ENCODE data around the gene SLC17A9.

Gene SLC17A9

DNA sequence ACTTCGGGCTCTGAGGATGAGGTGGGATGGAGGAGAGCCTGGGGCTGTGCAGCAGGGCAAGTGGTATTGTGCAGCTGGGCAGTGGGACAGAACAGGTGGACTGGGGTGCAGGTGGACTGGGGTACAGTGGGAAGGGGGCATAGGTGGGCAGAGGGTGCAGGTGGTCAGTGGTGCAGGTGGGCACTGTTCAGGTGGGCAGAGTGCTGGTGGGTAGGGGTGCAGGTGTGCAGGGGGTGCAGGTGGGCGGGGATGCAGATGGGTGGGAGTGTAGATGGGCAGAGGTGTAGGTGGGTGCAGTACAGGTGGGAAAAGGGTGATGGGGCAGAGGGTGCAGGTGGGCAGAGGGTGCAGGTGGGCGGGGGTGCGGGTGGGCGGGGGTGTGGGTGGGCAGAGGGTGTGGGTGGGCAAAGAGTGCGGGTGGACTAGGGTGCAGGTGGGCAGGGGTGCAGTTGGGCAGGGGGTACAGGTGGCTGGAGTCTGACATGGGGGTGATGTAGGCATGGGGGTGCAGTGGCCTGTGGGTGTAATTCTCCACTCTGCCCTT lies 33.8 kb downstream of the SLC17A9 start:
- no peak for DNase-seq

GRCh38 chr20:62987114-62987513 lies 34.6 kb downstream of the SLC17A9 start:
- DNase-seq = no peak

DNA sequence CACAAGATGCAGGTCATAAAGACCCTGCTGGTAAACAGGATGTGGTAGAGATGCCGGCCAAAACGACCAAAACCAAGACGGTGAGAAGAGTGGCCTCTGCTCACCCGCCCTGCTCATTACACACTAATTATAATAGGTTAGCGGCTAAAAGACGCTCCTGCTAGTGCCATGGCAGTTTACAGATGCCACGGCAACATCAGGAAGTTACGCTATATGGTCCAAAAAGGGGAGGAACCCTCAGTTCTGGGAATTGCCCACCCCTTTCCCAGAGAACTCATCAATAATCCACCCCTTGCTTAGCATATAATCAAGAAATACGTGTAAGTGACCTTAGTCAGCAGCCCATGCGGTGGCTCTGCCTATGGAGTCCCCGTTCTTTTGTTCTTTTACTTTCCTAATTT lies 36.7 kb downstream of the SLC17A9 start:
- DNase-seq = no peak

DNA sequence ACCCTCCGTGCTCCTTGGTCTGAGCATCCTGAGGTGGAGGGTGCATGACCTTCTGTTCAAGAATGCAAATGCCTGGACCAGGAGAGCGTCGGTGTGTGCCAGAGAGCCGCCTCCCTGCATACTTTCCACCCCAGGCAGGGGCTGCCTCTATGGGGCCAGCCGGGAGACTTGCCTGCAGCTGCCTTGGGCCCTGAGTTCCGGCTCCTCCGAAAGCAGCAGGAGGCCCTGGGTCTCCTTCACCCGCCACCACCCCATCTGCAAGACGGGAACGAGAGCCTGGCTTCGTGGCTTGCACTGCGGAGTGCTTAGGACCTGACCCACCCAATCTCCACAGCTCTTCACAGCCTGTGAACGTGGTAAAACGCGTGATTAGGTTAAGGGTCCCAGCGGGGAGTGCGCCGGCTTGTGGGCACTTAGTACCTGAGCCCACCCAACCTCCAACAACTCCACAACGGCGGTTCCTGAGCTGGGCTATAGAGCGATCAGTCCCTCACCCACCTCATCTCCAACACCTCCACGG lies 37.9 kb downstream of the SLC17A9 start:
- DNase-seq = no peak

GRCh38 chr20:62991196-62991807 lies 38.8 kb downstream of the SLC17A9 start:
- no peak for DNase-seq

DNA sequence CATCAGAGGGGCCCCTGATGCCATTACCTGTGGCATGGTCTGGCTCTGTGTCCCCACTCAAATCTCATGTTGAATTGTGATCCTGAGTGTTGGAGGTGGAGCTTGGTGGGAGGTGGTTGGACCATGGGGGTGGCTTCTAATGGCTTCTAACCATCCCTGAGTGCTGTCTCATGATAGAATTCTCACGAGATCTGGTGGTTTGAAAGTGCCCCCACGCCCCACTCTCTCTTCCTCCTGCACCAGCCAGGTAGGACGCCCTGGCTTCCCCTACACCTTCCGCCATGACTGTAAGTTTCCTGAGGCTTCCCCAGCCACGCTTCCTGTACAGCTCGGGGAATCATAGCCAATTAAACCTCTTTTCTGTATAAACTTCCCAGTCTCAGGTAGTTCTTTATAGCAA lies 39.4 kb downstream of the SLC17A9 start:
- no peak for DNase-seq

DNA sequence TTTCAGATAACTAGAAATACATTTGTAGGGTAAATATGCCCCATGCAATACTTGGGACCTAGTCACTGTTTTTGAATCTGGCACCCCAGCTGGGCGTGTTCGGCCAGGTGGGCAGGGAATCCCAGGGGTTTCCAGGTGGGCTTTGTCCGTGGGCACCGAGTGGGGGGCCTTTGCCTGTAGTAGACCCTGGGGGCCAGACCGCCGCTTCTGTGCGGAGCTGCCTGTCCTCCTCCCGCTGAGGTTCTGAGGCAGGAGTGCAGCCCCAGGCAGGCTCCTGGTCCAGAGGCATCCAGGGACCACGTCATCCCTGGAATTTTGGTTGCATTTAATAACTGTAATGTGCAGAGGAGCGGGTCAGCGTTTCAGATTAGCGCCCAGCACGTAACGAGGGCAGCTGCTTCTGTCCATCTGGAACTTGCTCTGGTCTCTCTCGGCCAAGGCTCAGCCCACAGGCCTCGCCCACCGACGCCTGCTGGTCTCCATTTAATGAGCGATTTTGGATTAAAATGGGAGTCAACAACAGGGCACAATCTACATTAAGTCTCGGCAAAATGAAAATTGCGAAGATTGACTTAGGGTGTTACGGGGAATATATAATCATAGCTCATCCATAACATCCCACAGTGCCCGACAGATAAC lies 41.5 kb downstream of the SLC17A9 start:
- DNase-seq = no peak

GRCh38 chr20:62994869-62995281 lies 42.4 kb downstream of the SLC17A9 start:
- no peak for DNase-seq

GRCh38 chr20:62995481-62995880 lies 43.0 kb downstream of the SLC17A9 start:
- DNase-seq = no peak

DNA sequence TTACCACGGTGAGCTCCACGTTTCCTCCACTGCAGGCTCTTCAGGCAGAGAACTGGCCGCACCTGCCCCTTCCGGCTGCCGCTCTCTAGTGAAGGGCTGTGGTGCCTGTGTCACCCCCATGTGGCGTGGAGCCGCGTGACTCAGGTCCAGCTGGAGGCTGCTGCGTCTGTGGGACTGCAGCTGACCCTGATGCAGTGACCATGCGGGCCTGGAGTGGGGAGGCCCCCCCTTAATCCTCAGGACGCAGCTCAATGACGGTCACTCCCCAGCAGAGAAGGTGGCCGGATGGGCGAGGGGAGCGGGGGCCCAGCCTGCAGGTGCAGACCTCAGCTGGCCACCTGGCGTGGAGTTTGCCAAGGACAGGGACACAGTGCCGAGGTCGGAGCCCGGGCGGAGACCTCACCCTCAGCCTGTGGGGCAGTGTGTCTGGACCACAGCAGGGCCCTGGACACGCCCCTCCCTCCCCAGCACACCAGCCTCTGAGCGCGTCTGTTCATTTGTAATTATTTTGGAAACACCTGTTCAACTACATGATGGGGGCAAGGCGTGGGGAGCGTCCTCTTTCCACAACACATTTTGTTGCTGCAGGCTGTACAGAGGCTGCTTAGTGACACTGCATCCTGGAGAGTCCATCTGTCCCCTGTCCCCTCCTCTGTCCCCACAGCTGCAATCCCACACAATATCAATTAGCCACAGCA lies 43.5 kb downstream of the SLC17A9 start:
- DNase-seq = no peak

GRCh38 chr20:62996596-62996982 lies 44.1 kb downstream of the SLC17A9 start:
- DNase-seq = no peak

GRCh38 chr20:62997417-62998035 lies 45.0 kb downstream of the SLC17A9 start:
- DNase-seq = no peak

DNA sequence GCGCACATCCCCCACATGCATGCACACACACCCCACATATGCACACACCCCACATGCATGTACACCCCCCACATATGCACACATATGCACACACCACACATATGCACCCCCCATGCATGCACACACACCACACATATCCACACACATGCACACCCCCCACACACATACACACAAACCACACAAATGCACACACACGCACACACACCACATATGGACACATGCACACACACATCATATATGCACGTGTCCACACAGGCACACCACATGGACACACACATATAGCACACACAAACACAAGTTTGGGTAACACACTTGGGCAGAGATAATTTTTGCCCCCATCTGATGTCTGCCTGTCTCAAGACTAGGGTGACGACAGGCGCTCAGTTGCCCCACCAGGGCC lies 45.9 kb downstream of the SLC17A9 start:
- no peak for DNase-seq

DNA sequence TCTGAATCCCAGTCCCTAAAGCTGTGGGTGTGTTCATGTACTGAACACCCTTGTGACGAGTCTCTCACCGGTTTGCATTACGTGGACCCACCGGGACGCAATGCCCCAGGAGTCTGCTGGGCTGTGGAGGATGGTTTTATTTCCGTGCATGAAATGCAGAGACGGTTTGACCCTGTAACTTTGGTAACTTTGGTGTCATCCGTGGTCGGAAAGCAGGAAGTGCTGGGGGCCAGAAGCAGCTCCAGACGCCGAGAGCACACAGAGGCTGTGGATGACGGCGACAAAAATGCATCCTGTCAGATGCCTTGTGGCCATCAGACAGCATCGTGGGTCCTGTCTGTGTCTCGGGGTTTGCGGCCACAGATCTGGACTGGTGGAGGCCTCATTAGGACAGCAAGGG lies 47.1 kb downstream of the SLC17A9 start:
- DNase-seq = no peak

GRCh38 chr20:63000036-63000435 lies 47.5 kb downstream of the SLC17A9 start:
- DNase-seq = no peak

DNA sequence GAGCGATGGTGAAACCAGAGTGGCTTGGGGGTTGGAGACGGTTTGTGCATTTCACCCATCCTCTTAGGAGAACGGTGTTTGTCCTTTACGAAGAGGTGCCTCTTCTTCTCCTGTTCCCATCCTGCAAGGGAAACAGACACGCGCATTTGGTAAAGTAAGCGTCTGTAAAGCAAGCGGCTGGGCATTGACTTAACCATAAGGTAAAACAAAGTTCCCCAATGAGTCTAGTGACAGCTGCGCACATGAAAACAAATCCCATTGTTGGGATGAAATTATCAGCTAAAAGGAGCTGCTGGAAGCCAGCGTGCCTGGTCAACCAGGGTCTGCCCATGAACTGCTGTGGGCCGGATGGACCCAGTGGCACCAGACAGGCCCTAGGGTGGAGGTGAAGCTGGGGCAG lies 48.4 kb downstream of the SLC17A9 start:
- no peak for DNase-seq

- DNase-seq = no peak
Observed at GRCh38 chr20:63002511-63002910, 50.0 kb downstream of the SLC17A9 start.

- DNase-seq = no peak
Observed at GRCh38 chr20:63003546-63003945, 51.0 kb downstream of the SLC17A9 start.

DNA sequence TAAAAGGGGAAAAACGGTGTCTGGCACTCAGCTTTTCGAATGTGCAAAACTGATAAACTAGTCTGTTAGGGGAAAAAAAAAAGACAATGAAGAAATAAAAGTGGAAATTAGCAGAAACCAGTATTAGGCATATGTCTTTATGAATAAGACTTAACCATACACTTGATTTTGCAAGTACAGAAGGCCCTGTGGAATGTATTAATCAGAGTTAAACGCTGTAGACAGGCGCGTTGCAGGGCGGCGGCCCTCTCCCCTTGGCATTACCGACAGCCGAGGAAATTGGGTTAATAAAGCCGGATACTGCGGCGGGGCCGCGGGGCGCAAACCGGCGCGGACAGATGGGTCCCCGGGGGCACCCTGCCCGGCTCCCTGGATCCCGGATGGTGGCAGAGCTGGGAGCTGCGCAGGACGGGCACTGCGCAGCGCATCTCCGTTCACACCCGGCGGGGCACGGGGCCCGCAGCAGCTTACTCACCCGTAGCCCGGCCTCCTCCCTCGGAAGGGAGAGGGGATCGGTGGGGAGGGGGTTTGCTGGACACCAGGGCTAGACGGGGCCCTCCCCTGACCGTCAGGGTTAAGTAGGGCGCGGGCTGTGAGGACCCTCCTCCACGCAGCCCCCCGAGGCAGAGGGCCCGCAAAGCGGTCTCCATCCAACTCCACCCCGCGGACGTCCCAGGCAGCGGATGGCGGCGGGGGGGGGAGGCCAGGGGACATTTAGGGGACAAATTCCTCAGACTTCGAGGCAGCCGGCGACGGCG lies 52.3 kb downstream of the SLC17A9 start:
- no peak for DNase-seq

DNA sequence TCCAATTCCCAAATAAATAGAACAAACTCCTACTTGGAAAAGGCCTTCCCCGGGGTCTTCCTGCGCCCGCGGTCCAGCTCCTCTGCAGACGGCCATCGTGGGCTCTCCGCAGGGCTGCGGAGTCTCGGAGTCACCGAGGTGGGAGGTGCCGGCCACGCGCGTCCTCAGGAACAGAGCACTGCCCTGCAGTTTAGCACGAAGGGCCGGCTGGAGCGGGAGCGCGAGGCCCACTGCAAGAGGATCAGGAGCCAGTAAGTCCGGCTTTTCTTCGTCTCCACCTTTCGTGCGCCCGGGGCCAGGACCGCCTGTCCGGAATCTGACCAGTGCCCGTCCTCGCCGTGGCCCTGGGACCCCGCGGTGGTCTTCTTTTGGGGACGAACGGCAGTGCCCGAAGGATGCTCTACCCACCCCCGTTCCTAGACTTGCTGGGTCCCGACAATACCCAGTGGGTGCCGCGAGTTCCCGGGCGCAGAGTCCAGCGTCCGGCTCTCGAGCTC lies 52.9 kb downstream of the SLC17A9 start:
- no peak for DNase-seq

GRCh38 chr20:63005862-63006539 lies 53.5 kb downstream of the SLC17A9 start:
- no peak for DNase-seq

Data from DMS79 (cell line).